ENCODE data around the gene RLF. TPM values are rescaled to one million over a fixed set of nuclear protein-coding genes. Genes with fewer than 3 reads are reported as not detected.

The RLF gene, protein sequence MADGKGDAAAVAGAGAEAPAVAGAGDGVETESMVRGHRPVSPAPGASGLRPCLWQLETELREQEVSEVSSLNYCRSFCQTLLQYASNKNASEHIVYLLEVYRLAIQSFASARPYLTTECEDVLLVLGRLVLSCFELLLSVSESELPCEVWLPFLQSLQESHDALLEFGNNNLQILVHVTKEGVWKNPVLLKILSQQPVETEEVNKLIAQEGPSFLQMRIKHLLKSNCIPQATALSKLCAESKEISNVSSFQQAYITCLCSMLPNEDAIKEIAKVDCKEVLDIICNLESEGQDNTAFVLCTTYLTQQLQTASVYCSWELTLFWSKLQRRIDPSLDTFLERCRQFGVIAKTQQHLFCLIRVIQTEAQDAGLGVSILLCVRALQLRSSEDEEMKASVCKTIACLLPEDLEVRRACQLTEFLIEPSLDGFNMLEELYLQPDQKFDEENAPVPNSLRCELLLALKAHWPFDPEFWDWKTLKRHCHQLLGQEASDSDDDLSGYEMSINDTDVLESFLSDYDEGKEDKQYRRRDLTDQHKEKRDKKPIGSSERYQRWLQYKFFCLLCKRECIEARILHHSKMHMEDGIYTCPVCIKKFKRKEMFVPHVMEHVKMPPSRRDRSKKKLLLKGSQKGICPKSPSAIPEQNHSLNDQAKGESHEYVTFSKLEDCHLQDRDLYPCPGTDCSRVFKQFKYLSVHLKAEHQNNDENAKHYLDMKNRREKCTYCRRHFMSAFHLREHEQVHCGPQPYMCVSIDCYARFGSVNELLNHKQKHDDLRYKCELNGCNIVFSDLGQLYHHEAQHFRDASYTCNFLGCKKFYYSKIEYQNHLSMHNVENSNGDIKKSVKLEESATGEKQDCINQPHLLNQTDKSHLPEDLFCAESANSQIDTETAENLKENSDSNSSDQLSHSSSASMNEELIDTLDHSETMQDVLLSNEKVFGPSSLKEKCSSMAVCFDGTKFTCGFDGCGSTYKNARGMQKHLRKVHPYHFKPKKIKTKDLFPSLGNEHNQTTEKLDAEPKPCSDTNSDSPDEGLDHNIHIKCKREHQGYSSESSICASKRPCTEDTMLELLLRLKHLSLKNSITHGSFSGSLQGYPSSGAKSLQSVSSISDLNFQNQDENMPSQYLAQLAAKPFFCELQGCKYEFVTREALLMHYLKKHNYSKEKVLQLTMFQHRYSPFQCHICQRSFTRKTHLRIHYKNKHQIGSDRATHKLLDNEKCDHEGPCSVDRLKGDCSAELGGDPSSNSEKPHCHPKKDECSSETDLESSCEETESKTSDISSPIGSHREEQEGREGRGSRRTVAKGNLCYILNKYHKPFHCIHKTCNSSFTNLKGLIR (N-terminal part only)
- total RNA-seq: 10 to 100 TPM; 19.6 to 19.7 TPM

- no peaks in the 10 kb centered on the region for H3K9me3 Mint-ChIP-seq
- CTCF ChIA-PET: interaction anchor here (1.2 to 3.8 kb wide), 4 partner anchors 8 to 243 kb away, joined by 5 to 34 read pairs (median 10); no protein-coding TSS in a partner anchor
- no peak within 1 kb of the TSS for H3K27ac Mint-ChIP-seq
Observed at GRCh38 chr1:40161125-40161887, at the start of gene RLF. TSS of gene RLF (plus strand) at chr1:40161387. CDS start at chr1:40161400, 13 bp downstream.

GRCh38 chr1:40114400-40114799 lies 46.8 kb upstream of the RLF start:
- H3K27ac Mint-ChIP-seq: no peak overlapping the region
- CTCF ChIA-PET: no interaction called here
- intact Hi-C loops (cut with micrococcal nuclease): no loop called here

More at GRCh38 chr1:40161125-40161887, at the start of gene RLF:
- H3K4me3 Mint-ChIP-seq: no peak within 1 kb of the TSS
- peaks cover 4% of the 10 kb centered on the region for H3K4me1 Mint-ChIP-seq (ENCODE audit: low read depth)
- H3K27me3 Mint-ChIP-seq: no peaks in the 10 kb centered on the region
- intact Hi-C loops (cut with micrococcal nuclease): loop anchor here (5.0 kb wide), 2 partner anchors 61 to 119 kb away; partner anchors contain the start of gene CAP1
- peaks cover 3% of the 10 kb centered on the region for H3K36me3 Mint-ChIP-seq
- POLR2A ChIA-PET: interaction anchor here (0.7 to 3.0 kb wide), 11 partner anchors 8 to 239 kb away, joined by 3 to 14 read pairs (median 5); partner anchors contain the start of gene SMAP2
- DNase-seq: peak; percentile 97

GRCh38 chr1:40120128-40120527 lies 41.1 kb upstream of the RLF start:
- H3K4me3 Mint-ChIP-seq: no peak overlapping the region
- H3K9me3 Mint-ChIP-seq: no peaks in the 10 kb centered on the region
- CTCF ChIA-PET: interaction anchor here (1.6 kb wide), 1 partner anchor 219 kb away, joined by 9 read pairs; no protein-coding TSS in a partner anchor

More at GRCh38 chr1:40114400-40114799, 46.8 kb upstream of the RLF start:
- Mint-ChIP-seq H3K9me3 (peaks cover 14% of the 10 kb centered on the region), H3K4me1 (ENCODE audit: low read depth) (no peaks in the 10 kb centered on the region), H3K4me3 (no peak overlapping the region), H3K36me3 (peaks cover 14% of the 10 kb centered on the region), H3K27me3 (peaks cover 26% of the 10 kb centered on the region)
- DNase-seq: no peak
- POLR2A ChIA-PET: no interaction called here

GRCh38 chr1:40122855-40123254 lies 38.3 kb upstream of the RLF start:
- CTCF ChIA-PET: interaction anchor here (0.7 kb wide), 1 partner anchor 337 kb away, joined by 3 read pairs; no protein-coding TSS in a partner anchor
- H3K9me3 Mint-ChIP-seq: no peaks in the 10 kb centered on the region

More at GRCh38 chr1:40120128-40120527, 41.1 kb upstream of the RLF start:
- Mint-ChIP-seq H3K27me3 (peaks cover 8% of the 10 kb centered on the region), H3K36me3 (no peaks in the 10 kb centered on the region), H3K4me1 (ENCODE audit: low read depth) (no peaks in the 10 kb centered on the region), H3K27ac (no peak overlapping the region)
- POLR2A ChIA-PET: no interaction called here
- no peak for DNase-seq
- intact Hi-C loops (cut with micrococcal nuclease): no loop called here

GRCh38 chr1:40130892-40131291 lies 30.3 kb upstream of the RLF start:
- Mint-ChIP-seq H3K4me1 (ENCODE audit: low read depth) (no peaks in the 10 kb centered on the region), H3K9me3 (peaks cover 2% of the 10 kb centered on the region), H3K27me3 (peaks cover 4% of the 10 kb centered on the region), H3K4me3 (no peak overlapping the region), H3K36me3 (no peaks in the 10 kb centered on the region), H3K27ac (no peak overlapping the region)
- DNase-seq: no peak
- intact Hi-C loops (cut with micrococcal nuclease): no loop called here
- POLR2A ChIA-PET: no interaction called here
- CTCF ChIA-PET: interaction anchor here (1.0 to 1.4 kb wide), 2 partner anchors 13 to 208 kb away, joined by 3 to 7 read pairs; no protein-coding TSS in a partner anchor

More at GRCh38 chr1:40122855-40123254, 38.3 kb upstream of the RLF start:
- Mint-ChIP-seq H3K4me1 (ENCODE audit: low read depth) (no peaks in the 10 kb centered on the region), H3K27ac (no peak overlapping the region), H3K27me3 (peaks cover 7% of the 10 kb centered on the region), H3K4me3 (no peak overlapping the region), H3K36me3 (no peaks in the 10 kb centered on the region)
- DNase-seq: no peak
- POLR2A ChIA-PET: no interaction called here
- intact Hi-C loops (cut with micrococcal nuclease): no loop called here

DNA sequence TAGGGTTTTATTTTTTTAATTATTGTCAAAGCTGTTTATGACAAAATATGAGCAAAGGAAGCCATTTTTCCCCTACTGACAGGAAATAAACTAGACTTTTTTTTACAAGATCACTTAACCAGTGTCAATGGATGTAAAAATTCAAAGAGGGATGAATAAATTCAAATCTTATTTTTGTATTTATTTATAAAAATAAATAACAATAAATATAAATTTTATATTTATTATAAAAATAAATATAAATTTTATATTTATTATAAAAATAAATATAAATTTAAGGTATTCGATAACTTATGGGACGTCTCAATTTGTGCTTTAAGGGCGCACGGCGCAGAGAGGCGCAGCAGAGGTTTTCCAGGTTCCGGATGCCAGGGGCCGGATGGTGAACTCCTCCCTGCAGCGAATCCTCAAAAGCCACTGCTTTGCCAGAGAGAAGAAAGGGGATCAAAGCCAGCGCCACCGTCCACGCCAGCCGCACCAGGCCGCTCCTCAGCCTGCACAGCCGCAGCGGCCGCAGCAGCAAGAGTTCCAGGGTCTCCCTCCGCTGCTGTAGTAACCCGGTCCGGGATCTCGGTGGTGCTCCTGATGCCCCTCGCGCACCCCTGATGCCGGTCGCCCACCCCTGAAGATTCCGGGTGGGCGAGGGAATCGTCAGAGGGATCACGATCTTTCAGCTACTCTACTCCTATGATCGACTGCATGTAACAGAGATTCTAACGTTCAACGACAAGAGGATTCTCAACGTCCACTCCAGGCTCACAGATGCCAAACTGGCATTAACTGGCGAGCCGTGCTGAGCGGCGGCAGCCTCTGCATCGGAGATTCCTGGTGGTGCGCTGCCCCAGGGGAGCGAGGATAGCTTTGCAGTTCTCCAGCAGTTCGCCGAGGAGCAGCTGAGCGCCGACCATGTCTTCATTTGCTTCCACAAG lies 28.5 kb upstream of the RLF start:
- DNase-seq: no peak
- Mint-ChIP-seq H3K36me3 (no peaks in the 10 kb centered on the region), H3K4me3 (no peak overlapping the region), H3K9me3 (peaks cover 2% of the 10 kb centered on the region), H3K4me1 (ENCODE audit: low read depth) (no peaks in the 10 kb centered on the region), H3K27me3 (peaks cover 2% of the 10 kb centered on the region), H3K27ac (no peak overlapping the region)
- intact Hi-C loops (cut with micrococcal nuclease): no loop called here
- POLR2A ChIA-PET: no interaction called here
- CTCF ChIA-PET: interaction anchor here (0.8 to 1.6 kb wide), 3 partner anchors 11 to 182 kb away, joined by 3 to 7 read pairs (median 3); no protein-coding TSS in a partner anchor

DNA sequence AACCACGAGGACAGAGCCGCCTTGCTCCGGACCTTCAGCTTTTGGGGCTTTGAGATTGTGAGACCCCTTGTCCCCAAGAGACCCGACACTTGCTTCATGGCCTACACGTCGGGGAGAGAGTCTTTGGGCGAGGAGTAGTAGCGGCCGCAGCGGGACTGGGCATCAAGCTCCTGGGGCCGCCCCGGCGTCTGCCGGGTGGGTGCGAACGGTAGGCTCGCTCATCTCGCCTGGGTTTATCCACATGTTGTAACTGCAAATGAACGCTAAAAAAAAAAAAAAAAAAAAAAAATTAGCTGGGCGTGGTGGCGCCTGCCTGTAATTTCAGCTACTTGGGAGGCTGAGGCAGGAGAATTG lies 27.9 kb upstream of the RLF start:
- intact Hi-C loops (cut with micrococcal nuclease): no loop called here
- CTCF ChIA-PET: interaction anchor here (0.8 to 1.6 kb wide), 2 partner anchors 11 to 182 kb away, joined by 3 to 7 read pairs; no protein-coding TSS in a partner anchor
- Mint-ChIP-seq H3K27me3 (peaks cover 2% of the 10 kb centered on the region), H3K4me3 (no peak overlapping the region), H3K4me1 (ENCODE audit: low read depth) (no peaks in the 10 kb centered on the region), H3K27ac (no peak overlapping the region), H3K36me3 (no peaks in the 10 kb centered on the region), H3K9me3 (peaks cover 2% of the 10 kb centered on the region)
- DNase-seq: no peak
- POLR2A ChIA-PET: no interaction called here

DNA sequence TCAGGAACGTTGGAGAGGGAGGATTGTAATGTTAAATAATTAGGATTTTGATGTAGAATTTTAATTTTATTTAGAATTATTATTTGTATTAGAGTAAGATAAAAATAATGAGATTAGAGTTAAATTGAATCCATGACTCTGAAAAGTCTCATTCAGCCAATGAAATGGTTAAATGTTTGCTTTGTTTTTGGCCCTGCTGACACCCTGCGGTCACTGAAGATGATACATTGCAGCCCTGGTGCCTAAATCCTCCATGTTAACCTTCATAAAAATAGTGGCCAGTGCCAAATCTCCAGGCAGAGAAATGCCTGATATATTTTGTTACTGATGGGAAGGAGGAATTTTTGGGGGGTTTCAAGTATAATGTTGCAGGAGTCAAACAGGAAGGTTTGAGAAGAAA lies 27.3 kb upstream of the RLF start:
- intact Hi-C loops (cut with micrococcal nuclease): no loop called here
- H3K27me3 Mint-ChIP-seq: peaks cover 2% of the 10 kb centered on the region
- no peak for DNase-seq
- no peaks in the 10 kb centered on the region for H3K4me1 Mint-ChIP-seq (ENCODE audit: low read depth)
- H3K27ac Mint-ChIP-seq: no peak overlapping the region
- H3K4me3 Mint-ChIP-seq: no peak overlapping the region
- H3K36me3 Mint-ChIP-seq: no peaks in the 10 kb centered on the region
- H3K9me3 Mint-ChIP-seq: peaks cover 2% of the 10 kb centered on the region
- POLR2A ChIA-PET: no interaction called here
- CTCF ChIA-PET: no interaction called here

DNA sequence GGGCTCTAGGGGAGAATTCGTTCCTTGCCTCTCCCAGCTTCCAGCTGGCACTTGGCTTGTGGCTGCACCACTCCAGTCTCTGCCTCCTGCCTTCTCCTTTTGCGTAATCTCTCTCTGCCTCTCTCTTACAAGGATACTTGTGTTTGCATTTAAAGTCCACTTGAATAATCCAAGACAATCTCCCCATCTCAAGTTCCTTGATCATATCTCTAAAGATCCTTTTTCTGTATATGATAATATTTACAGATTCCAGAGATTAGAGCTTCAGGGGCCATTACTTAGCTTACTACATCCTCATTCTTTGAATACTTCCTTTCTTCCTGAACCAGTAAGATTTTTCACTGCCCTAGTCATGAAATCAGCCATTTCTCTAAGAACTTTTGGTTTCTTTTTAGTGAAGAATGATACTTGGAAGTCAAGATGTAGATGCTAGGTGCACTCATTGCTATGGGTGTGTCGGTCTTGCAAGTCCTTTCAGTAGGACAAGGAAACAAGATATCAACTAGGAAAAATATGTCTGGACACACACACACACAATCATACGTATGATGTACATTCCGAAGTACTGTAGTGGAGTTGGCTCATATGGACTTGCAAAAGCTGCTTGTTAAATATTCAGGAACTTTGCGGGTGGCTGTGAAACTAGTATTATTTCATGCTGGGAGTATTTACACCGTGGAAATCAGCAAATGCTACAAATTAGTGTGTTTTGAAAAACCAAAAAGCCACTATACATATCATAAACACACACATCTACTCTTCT lies 20.8 kb upstream of the RLF start:
- H3K4me3 Mint-ChIP-seq: no peak overlapping the region
- H3K9me3 Mint-ChIP-seq: no peaks in the 10 kb centered on the region
- no peak for DNase-seq
- CTCF ChIA-PET: interaction anchor here (0.9 to 7.8 kb wide), 4 partner anchors 12 to 264 kb away, joined by 3 to 221 read pairs (median 4); no protein-coding TSS in a partner anchor
- intact Hi-C loops (cut with micrococcal nuclease): loop anchor here (5.0 kb wide), 1 partner anchor 527 kb away; the partner anchor contains the start of gene RIMS3
- peaks cover 11% of the 10 kb centered on the region for H3K27me3 Mint-ChIP-seq
- no peak overlapping the region for H3K27ac Mint-ChIP-seq
- POLR2A ChIA-PET: no interaction called here
- H3K36me3 Mint-ChIP-seq: no peaks in the 10 kb centered on the region
- H3K4me1 Mint-ChIP-seq (ENCODE audit: low read depth): peaks cover 2% of the 10 kb centered on the region

Measured in activated CD4-positive, alpha-beta memory T cell treated with anti-CD3 and anti-CD28 coated beads for 36 hours (primary cell).